ENCODE data around the gene HSPA1B.

Gene HSPA1B

GRCh38 chr6:31874084-31874670, 46.6 kb downstream of the HSPA1B start:
- no peaks in the 10 kb centered on the region for H3K9me3 ChIP-seq (ENCODE audit: control insufficient read depth, insufficient read depth, low read depth, low read length)
- no peak overlapping the region for H3K4me3 ChIP-seq (ENCODE audit: low read depth, low read length)
- POLR2A ChIA-PET: interaction anchor here (0.7 to 2.9 kb wide), 2 partner anchors 47 to 66 kb away, joined by 3 to 10 read pairs; partner anchors contain the start of gene HSPA1B
- no peaks in the 10 kb centered on the region; the same call in 1 of the 2 replicates for H3K4me1 ChIP-seq (ENCODE audit: control insufficient read depth, insufficient read depth, low read length)
- H3K27ac ChIP-seq (ENCODE audit: extremely low read depth, low read depth, low read length): no peak overlapping the region
- no peak for TF ChIP-seq ZNF292 (tag by site-specific recombination; IDR thresholded peaks at IDR 0.05; ENCODE audit: borderline replicate concordance, low read depth)
- TF ChIP-seq ZNF202 (tag by site-specific recombination; IDR thresholded peaks at IDR 0.05; ENCODE audit: borderline replicate concordance): no peak
- no peak for TF ChIP-seq ZNF114 (tag by site-specific recombination; IDR thresholded peaks at IDR 0.05)
- no peak for TF ChIP-seq YY1 (tag by site-specific recombination; IDR thresholded peaks at IDR 0.05)
- no peak for TF ChIP-seq ZNF16 (tag by site-specific recombination; IDR thresholded peaks at IDR 0.05; ENCODE audit: low read depth)
- H3K36me3 ChIP-seq (ENCODE audit: control insufficient read depth in 2 of 2, insufficient read depth in 1 of 2, low read length in 2 of 2): no peaks in the 10 kb centered on the region; a peak in 1 of 3 replicates
- CTCF ChIA-PET: interaction anchor here (0.6 to 3.2 kb wide), 4 partner anchors 14 to 87 kb away, joined by 3 to 19 read pairs (median 5); no protein-coding TSS in a partner anchor

GRCh38 chr6:31874836-31875572, 47.5 kb downstream of the HSPA1B start:
- Histone ChIP-seq H3K36me3 (ENCODE audit: control insufficient read depth in 2 of 2, insufficient read depth in 1 of 2, low read length in 2 of 2) (peaks cover 0 to 6% of the 10 kb centered on the region in 2 experiments), H3K27ac (ENCODE audit: extremely low read depth, low read depth, low read length) (no peak overlapping the region), H3K9me3 (ENCODE audit: control insufficient read depth, insufficient read depth, low read depth, low read length) (no peaks in the 10 kb centered on the region), H3K4me3 (ENCODE audit: low read depth, low read length) (no peak overlapping the region), H3K4me1 (ENCODE audit: control insufficient read depth, insufficient read depth, low read length) (no peaks in the 10 kb centered on the region; the same call in 1 of the 2 replicates)
- ChIA-PET CTCF (interaction anchor here (1.2 to 3.2 kb wide), 2 partner anchors 12 to 14 kb away, joined by 7 to 19 read pairs; no protein-coding TSS in a partner anchor), POLR2A (interaction anchor here (1.1 to 2.9 kb wide), 3 partner anchors 11 to 47 kb away, joined by 6 to 10 read pairs (median 8); partner anchors contain the start of genes HSPA1B and NEU1)
- TF ChIP-seq SCRT2 (tag by site-specific recombination; IDR thresholded peaks at IDR 0.05) (no peak), ZNF341 (tag by site-specific recombination; IDR thresholded peaks at IDR 0.05; ENCODE audit: low read depth) (peak; percentile 54), SETDB1 (IDR thresholded peaks at IDR 0.05; ENCODE audit: insufficient read length, low read length) (no peak), ZNF660 (tag by site-specific recombination; IDR thresholded peaks at IDR 0.05) (no peak), GLIS1 (tag by site-specific recombination; IDR thresholded peaks at IDR 0.05) (no peak)

DNA sequence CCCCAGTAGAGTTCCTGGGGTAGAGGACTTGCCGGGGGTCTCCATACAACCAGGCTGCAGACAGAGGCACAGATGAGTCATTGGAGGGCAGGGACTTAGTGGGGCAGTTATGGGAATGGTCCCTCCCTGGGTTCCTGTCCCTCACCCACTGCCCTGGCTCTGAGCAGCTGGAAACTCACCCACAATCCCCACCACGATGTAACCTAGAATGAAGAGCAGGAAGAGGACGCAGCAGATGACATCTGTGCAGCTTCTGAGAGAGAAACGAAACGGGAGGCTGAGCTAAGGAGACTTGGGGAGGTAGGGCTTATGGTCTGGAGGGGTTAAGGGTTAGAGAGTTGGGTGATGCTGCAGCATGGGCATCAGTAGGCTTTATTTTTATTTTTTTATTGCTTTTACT, 48.3 kb downstream of the HSPA1B start:
- H3K27ac ChIP-seq (ENCODE audit: extremely low read depth, low read depth, low read length): no peak overlapping the region
- no peak for TF ChIP-seq ZBTB7A (tag by site-specific recombination; IDR thresholded peaks at IDR 0.05; ENCODE audit: low read depth)
- TF ChIP-seq, protein P1, sequence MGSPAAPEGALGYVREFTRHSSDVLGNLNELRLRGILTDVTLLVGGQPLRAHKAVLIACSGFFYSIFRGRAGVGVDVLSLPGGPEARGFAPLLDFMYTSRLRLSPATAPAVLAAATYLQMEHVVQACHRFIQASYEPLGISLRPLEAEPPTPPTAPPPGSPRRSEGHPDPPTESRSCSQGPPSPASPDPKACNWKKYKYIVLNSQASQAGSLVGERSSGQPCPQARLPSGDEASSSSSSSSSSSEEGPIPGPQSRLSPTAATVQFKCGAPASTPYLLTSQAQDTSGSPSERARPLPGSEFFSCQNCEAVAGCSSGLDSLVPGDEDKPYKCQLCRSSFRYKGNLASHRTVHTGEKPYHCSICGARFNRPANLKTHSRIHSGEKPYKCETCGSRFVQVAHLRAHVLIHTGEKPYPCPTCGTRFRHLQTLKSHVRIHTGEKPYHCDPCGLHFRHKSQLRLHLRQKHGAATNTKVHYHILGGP (tag by site-specific recombination; IDR thresholded peaks at IDR 0.05): no peak
- ChIA-PET CTCF (interaction anchor here (0.5 to 3.2 kb wide), 3 partner anchors 13 to 282 kb away, joined by 3 to 19 read pairs (median 7); no protein-coding TSS in a partner anchor), POLR2A (interaction anchor here (1.1 to 2.9 kb wide), 3 partner anchors 12 to 48 kb away, joined by 6 to 10 read pairs (median 8); partner anchors contain the start of genes HSPA1B and NEU1)
- H3K9me3 ChIP-seq (ENCODE audit: control insufficient read depth, insufficient read depth, low read depth, low read length): no peaks in the 10 kb centered on the region
- no peak overlapping the region for H3K4me3 ChIP-seq (ENCODE audit: low read depth, low read length)
- peaks cover 2 to 15% of the 10 kb centered on the region in 2 experiments for H3K36me3 ChIP-seq (ENCODE audit: control insufficient read depth in 2 of 2, insufficient read depth in 1 of 2, low read length in 2 of 2)
- no peaks in the 10 kb centered on the region; the same call in 1 of the 2 replicates for H3K4me1 ChIP-seq (ENCODE audit: control insufficient read depth, insufficient read depth, low read length)

DNA sequence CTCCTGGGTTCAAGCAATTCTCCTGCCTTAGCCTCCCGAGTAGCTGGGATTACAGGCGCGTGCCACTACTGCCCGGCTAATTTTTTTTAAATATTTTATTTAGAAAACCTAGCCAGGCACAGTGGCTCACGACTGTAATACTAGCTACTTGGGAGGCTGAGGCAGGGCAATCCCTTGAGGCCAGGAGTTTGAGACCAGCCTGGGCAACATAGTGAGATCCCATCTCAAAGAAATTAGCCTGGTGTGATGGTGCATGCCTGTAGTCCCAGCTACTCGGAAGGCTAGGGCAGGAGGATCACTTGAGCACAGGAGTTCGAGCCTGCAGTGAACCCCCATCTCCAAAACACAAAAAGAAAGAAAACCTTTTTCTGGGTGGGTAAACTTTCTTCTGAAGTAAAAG, 48.8 kb downstream of the HSPA1B start:
- TF ChIP-seq ZNF121 (tag by site-specific recombination; IDR thresholded peaks at IDR 0.05) (peak; percentile 80), ZNF701 (tag by site-specific recombination; IDR thresholded peaks at IDR 0.05) (no peak)
- peaks cover 7 to 20% of the 10 kb centered on the region in 2 experiments for H3K36me3 ChIP-seq (ENCODE audit: control insufficient read depth in 2 of 2, insufficient read depth in 1 of 2, low read length in 2 of 2)
- H3K9me3 ChIP-seq (ENCODE audit: control insufficient read depth, insufficient read depth, low read depth, low read length): no peaks in the 10 kb centered on the region
- H3K27ac ChIP-seq (ENCODE audit: extremely low read depth, low read depth, low read length): no peak overlapping the region
- POLR2A ChIA-PET: interaction anchor here (1.1 to 2.9 kb wide), 2 partner anchors 12 to 49 kb away, joined by 8 to 10 read pairs; partner anchors contain the start of gene HSPA1B
- no peak overlapping the region for H3K4me3 ChIP-seq (ENCODE audit: low read depth, low read length)
- CTCF ChIA-PET: interaction anchor here (0.5 to 3.2 kb wide), 4 partner anchors 12 to 282 kb away, joined by 3 to 19 read pairs (median 5); no protein-coding TSS in a partner anchor
- no peaks in the 10 kb centered on the region; the same call in 1 of the 2 replicates for H3K4me1 ChIP-seq (ENCODE audit: control insufficient read depth, insufficient read depth, low read length)
